Activated naive CD4-positive, alpha-beta T cell treated with anti-CD3 and anti-CD28 coated beads for 36 hours (primary cell): Measurements from ENCODE around the gene SPNS3. TPM values are rescaled to one million over a fixed set of nuclear protein-coding genes. Genes with fewer than 3 reads are reported as not detected.

ENCODE experiments used
- CTCF ChIA-PET: fragments of 350-600 bp; sonication (Branson Sonifier 250); formaldehyde crosslinking; loops from one replicate; lab custom pipeline; 2021; ENCODE audit warnings: antibody characterized with exemption; lab: Charles Lee
- DNase-seq: peaks from one replicate; pipeline ENCODE4 v3.0.0-alpha.2; 2020
- H3K27ac Mint-ChIP-seq: one replicate; pipeline ENCODE4 v1.8.0; 2021; ENCODE audit warnings: mild to moderate bottlenecking, mixed read lengths
- H3K27me3 Mint-ChIP-seq: one replicate; pipeline ENCODE4 v1.8.0; 2021; ENCODE audit warnings: low read depth, mixed read lengths
- H3K36me3 Mint-ChIP-seq: one replicate; pipeline ENCODE4 v1.8.0; 2021; ENCODE audit warnings: low read depth, mixed read lengths
- H3K4me1 Mint-ChIP-seq: one replicate; pipeline ENCODE4 v1.8.0; 2021; ENCODE audit warnings: low read depth, mixed read lengths
- H3K4me3 Mint-ChIP-seq: one replicate; pipeline ENCODE4 v1.8.0; 2021; ENCODE audit warnings: mild to moderate bottlenecking, moderate library complexity, mixed read lengths
- H3K9me3 Mint-ChIP-seq: one replicate; pipeline ENCODE4 v1.8.0; 2021; ENCODE audit warnings: mixed read lengths
- intact Hi-C: fragments of 100-400 bp; cut with micrococcal nuclease; formaldehyde crosslinking; loops from one replicate; pipeline ENCODE4 v1.15.1; 2023
- total RNA-seq, 2 experiments: library from RNA; stranded (reverse); gene quantifications; one replicate each; pipeline ENCODE4 v1.2.3, GENCODE V29; 2021

SPNS3 gene
- total RNA-seq, 2 experiments from 2014 or later, result 17.7 to 20.4 TPM

DNA sequence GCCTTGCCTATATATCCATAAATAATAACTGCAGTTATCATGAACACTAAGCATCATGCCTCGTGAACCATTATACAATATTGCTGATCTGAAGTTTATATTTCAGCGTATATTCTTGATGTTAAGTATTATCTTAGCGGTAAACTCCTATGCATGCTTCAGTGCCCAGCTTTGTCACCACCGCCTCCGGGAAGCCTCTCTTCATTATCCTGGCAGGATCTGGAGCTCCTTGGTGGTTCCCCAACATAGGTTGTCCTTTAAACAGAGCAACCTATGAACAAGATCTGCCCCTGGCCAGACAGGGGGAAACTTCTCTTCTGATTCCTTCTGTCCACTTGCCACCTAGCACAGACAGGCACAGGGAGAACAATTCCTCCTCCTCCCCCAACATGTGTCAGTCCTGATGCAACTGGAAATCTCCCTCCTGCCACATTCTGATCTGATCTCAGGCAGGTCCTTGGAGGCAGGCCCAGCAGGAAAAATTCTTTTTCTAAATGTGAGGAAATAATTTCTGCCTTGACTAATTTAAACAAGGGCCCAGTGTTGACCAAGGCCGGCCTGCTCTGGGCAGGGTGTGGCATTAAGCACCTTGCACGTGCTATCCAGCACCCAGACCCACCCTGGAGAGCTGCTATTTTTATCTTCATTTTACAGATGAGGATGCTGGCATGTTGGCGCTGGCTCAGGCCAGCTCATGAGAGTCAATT, 87.3 kb downstream of the SPNS3 start:
- Mint-ChIP-seq H3K36me3 (no peaks in the 10 kb centered on the region), H3K27me3 (no peaks in the 10 kb centered on the region), H3K4me3 (no peak overlapping the region), H3K4me1 (no peaks in the 10 kb centered on the region), H3K9me3 (no peaks in the 10 kb centered on the region), H3K27ac (no peak overlapping the region)
- intact Hi-C loops, result no loop called here
- DNase-seq, result no peak
- CTCF ChIA-PET, result interaction anchor here (0.7 to 1.5 kb wide), 2 partner anchors 44 to 121 kb away, joined by 3 to 4 read pairs; no protein-coding TSS in a partner anchor

DNA sequence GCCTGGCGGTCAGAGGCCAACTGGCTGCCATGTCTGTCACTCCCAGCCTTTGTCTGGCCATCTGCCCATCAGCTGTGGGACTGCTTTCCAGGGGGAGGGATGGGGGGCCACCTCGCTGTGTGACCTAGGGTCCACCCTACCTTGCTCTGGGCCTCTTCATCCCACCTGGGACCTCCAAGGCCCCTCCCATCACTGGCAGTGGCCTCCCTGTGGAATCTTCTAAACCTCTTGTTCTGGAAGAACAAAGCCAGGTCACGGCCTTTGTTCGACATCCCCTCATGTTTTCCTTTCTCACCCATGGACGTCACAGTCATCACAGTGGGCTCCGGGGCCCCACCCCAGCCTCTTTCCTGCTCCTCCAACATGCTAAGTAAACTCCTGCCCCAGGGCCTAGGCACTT, 88.9 kb downstream of the SPNS3 start:
- Mint-ChIP-seq H3K4me3 (no peak overlapping the region), H3K27me3 (no peaks in the 10 kb centered on the region), H3K36me3 (no peaks in the 10 kb centered on the region), H3K4me1 (no peaks in the 10 kb centered on the region), H3K27ac (no peak overlapping the region), H3K9me3 (no peaks in the 10 kb centered on the region)
- no peak for DNase-seq
- CTCF ChIA-PET, result no interaction called here
- intact Hi-C loops, result no loop called here

DNA sequence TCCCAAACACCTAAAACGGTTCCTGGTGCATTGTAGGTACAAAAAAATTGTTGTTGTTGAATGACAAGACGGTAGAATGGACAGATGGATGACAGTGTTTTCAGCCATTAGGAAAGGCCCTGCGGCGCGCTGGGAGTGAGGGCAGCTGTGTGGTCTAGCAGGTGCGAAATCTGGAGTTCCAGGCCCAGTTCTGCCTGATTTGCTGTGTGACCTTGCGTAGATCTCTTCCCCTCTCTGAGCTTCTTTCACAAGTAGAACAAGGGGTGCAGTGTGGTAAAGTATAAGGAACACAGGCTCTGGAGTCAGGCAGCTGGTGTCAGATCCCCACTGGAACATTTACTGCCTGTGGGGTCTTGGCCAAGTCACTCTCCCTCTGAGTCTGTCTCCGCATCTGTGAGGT, 90.2 kb downstream of the SPNS3 start:
- Mint-ChIP-seq H3K4me1 (no peaks in the 10 kb centered on the region), H3K4me3 (no peak overlapping the region), H3K27me3 (no peaks in the 10 kb centered on the region), H3K36me3 (no peaks in the 10 kb centered on the region), H3K9me3 (no peaks in the 10 kb centered on the region), H3K27ac (no peak overlapping the region)
- CTCF ChIA-PET, result no interaction called here
- DNase-seq, result no peak
- intact Hi-C loops, result no loop called here

DNA sequence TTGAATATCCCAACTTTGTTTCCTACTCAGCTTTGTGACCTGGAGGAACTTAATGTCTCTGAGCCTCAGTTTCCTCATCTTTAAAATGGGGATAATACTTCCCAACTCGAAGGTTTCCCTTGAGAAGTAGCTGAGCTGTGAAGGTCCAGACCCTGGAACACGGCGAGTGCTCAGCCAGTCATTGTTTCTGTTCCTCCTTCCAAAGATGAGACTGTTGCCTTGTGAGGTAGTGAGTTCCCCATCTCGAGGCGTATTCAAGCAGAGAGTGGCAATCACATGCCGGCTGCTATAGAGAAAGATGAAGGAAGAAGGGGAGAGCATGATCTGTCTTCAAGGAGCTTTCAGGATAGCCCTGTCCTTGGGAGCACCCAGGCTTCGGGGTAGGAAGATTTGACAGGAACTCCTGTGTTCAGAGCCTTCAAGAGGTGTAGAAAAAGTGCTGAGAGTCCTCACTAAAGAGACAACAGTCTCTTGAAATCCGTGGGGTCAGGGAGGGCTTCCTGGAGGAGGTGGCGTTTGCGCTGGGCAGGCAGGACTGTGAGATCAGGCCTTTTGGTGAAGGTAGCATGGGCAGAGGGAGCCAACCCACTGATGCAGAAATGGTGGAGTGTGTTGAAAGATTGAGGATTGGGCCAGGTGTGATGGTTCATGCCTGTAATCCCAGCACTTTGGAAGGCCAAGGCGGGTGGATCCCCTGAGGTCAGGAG, 92.1 kb downstream of the SPNS3 start:
- no peak for DNase-seq
- H3K4me1 Mint-ChIP-seq, result no peaks in the 10 kb centered on the region
- H3K27ac Mint-ChIP-seq, result no peak overlapping the region
- no peaks in the 10 kb centered on the region for H3K27me3 Mint-ChIP-seq
- intact Hi-C loops, result no loop called here
- no peak overlapping the region for H3K4me3 Mint-ChIP-seq
- H3K36me3 Mint-ChIP-seq, result no peaks in the 10 kb centered on the region
- CTCF ChIA-PET, result no interaction called here
- H3K9me3 Mint-ChIP-seq, result no peaks in the 10 kb centered on the region

DNA sequence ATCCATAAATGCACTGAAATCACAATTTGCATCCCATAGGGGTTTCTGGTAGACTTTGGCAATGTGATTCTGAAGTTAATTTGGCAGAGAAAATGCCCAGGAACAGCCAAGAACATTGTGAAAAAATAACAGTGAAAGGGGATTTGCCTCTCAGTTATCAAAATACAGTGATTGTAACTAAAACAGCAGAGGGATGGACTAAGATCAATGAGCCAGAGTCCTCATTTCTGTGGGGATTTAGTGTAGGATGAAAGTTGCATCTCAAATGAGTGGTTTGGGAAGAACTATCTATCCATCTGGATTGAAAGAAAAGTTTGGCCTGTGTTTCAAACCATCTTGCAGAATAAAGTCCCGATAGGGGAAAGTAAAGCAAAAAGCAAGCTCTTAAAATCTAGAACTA, 93.4 kb downstream of the SPNS3 start:
- Mint-ChIP-seq H3K4me3 (no peak overlapping the region), H3K9me3 (no peaks in the 10 kb centered on the region), H3K4me1 (no peaks in the 10 kb centered on the region), H3K36me3 (no peaks in the 10 kb centered on the region), H3K27ac (no peak overlapping the region), H3K27me3 (peaks cover 3% of the 10 kb centered on the region)
- CTCF ChIA-PET, result interaction anchor here (0.6 kb wide), 1 partner anchor 26 kb away, joined by 3 read pairs; no protein-coding TSS in a partner anchor
- DNase-seq, result no peak
- intact Hi-C loops, result no loop called here

DNA sequence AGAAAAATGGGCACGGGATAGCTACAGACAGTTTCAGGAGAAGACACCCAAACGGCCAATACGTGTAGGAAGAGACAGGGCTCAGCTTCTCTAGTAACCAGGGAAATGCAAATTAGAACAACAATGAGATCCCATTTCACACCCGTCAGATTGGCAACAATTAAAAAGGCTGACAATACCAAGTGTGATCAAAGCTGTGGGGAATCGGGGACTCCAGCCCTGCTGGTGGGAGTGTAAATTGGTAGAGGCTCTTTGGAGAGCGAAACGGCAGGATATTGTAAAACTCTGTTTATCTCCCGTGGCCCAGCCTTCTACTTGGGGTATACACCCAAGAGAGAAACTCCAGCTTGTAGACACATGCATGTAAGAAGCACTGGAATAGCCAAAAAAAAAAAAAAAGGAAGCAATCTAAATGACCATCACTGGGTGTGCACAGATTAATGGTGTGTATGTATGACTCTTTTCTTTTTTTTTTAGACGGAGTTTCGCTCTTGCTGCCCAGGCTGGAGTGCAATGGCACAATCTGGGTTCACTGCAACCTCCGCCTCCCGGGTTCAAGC, 93.9 kb downstream of the SPNS3 start:
- Mint-ChIP-seq H3K27me3 (peaks cover 4% of the 10 kb centered on the region), H3K36me3 (no peaks in the 10 kb centered on the region), H3K9me3 (no peaks in the 10 kb centered on the region), H3K4me1 (no peaks in the 10 kb centered on the region), H3K27ac (no peak overlapping the region), H3K4me3 (no peak overlapping the region)
- intact Hi-C loops, result no loop called here
- DNase-seq, result no peak
- CTCF ChIA-PET, result no interaction called here

DNA sequence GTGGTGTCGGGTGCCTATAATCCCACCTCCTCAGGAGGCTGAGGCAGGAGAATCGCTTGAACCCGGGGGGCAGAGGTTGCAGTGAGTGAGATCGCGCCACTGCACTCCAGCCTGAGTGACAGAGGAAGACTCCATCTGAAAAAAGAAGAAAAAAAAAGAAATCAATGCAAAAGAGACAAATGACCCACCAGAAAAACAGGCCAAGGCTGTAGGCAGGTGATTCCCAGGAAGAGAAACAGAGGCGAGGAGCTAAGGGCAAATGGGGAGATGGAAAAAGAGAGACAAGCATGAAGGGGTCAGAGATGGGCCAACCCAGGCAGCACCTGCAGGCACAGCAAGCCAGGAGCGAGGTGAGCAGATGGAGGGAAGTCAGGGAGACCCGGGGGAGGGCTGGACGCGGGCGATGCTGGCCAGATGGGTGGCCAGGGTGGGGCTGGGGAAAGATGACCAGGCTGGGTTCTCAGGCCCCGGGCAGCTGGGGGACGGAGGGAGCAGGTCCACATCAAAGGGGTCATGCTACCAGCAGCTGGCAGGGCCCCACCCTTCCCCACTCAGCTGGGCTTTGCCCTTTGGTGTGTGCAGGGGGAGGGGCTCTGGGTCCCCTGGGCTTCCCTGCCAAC, 95.9 kb downstream of the SPNS3 start:
- Mint-ChIP-seq H3K4me3 (no peak overlapping the region), H3K27me3 (peaks cover 7% of the 10 kb centered on the region), H3K36me3 (no peaks in the 10 kb centered on the region), H3K9me3 (no peaks in the 10 kb centered on the region), H3K4me1 (peaks cover 2% of the 10 kb centered on the region), H3K27ac (no peak overlapping the region)
- CTCF ChIA-PET, result interaction anchor here (0.6 kb wide), 1 partner anchor 21 kb away, joined by 3 read pairs; no protein-coding TSS in a partner anchor
- DNase-seq, result no peak
- intact Hi-C loops, result no loop called here

DNA sequence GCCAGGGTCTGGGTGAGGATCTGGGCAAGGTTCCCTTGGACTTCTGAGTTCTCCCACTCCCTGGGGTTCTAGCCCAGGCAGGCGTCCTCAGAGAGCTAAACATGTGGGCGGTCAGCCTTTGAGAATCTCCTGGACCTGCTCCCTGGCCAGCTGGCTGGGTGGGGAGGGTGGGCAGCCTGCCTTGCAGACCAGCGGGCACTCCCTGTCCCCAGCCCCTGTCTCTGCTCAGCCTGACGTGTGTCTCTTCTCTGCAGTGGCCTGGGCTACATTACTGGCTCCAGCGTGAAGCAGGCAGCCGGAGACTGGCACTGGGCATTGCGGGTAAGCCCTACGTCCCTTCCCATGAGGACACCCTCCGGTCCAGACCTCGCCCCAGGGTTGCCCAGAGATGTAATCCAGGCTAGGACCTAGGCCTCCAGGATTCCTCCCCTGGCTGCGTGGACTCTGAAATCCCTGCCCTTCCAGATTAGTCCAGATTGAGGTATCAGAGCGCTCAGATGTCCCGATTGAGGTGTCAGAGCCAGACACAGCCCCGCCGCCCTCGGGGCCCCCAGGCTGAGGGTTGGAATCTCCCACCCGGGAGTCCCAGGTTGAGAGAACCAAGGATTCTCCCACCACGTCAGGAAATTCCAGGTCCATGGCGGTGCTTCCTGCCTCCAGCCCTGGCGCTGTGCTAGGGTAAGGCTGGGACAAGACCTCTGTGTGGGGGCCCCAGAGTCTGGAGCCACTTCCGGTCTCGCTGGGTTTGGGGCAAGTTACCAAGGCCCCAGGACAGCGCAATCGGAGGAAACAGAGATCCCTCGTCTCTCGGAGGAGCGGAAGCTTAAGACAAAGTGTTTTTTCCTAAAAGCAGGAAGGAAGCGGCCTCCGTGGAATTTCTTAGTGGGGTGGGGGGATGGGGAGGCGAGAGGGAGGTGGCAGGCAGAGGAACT, 97.3 kb downstream of the SPNS3 start:
- intact Hi-C loops, result no loop called here
- H3K9me3 Mint-ChIP-seq, result no peaks in the 10 kb centered on the region

DNA sequence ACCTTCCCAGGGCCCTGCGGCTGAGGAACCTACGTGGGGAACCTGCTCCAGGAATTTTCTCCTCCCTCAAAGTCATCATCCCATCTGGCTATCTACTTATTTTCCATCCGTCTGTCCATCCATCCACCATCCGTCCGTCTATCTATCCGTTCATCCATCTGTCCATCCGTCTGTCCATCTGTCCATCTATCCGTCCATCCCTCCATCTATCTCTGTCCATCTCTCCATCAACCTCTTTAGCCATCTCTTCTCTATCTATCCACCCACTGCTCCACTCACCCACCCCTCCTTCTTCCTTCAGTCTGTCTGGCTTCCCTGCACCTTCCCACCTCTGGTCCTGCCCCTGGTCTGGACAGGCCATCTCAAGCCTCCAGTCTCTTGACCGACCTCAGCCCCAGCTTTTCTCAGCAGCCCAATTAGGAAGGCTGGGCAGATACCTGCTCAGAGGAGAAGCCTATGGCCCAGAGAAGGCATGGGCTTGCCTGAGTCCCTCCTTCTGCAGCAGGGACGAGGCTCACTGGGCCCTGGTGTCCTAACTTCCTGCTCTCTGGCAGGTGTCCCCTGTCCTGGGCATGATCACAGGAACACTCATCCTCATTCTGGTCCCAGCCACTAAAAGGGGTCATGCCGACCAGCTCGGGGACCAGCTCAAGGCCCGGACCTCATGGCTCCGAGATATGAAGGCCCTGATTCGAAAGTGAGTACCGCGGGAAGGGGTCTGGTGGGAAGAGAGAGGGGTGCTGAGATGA, 98.4 kb downstream of the SPNS3 start:
- H3K27me3 Mint-ChIP-seq, result peaks cover 7% of the 10 kb centered on the region
- intact Hi-C loops, result no loop called here
- H3K27ac Mint-ChIP-seq, result no peak overlapping the region
- H3K36me3 Mint-ChIP-seq, result no peaks in the 10 kb centered on the region
- peaks cover 2% of the 10 kb centered on the region for H3K4me1 Mint-ChIP-seq
- H3K4me3 Mint-ChIP-seq, result no peak overlapping the region
- no peak for DNase-seq
- CTCF ChIA-PET, result interaction anchor here (0.5 kb wide), 1 partner anchor 317 kb away, joined by 7 read pairs; no protein-coding TSS in a partner anchor
- no peaks in the 10 kb centered on the region for H3K9me3 Mint-ChIP-seq

More for the DNA sequence above, 97.3 kb downstream of the SPNS3 start:
- Mint-ChIP-seq H3K36me3 (no peaks in the 10 kb centered on the region), H3K4me3 (no peak overlapping the region), H3K4me1 (peaks cover 2% of the 10 kb centered on the region), H3K27ac (no peak overlapping the region), H3K27me3 (peaks cover 7% of the 10 kb centered on the region)
- CTCF ChIA-PET, result no interaction called here
- DNase-seq, result no peak

DNA sequence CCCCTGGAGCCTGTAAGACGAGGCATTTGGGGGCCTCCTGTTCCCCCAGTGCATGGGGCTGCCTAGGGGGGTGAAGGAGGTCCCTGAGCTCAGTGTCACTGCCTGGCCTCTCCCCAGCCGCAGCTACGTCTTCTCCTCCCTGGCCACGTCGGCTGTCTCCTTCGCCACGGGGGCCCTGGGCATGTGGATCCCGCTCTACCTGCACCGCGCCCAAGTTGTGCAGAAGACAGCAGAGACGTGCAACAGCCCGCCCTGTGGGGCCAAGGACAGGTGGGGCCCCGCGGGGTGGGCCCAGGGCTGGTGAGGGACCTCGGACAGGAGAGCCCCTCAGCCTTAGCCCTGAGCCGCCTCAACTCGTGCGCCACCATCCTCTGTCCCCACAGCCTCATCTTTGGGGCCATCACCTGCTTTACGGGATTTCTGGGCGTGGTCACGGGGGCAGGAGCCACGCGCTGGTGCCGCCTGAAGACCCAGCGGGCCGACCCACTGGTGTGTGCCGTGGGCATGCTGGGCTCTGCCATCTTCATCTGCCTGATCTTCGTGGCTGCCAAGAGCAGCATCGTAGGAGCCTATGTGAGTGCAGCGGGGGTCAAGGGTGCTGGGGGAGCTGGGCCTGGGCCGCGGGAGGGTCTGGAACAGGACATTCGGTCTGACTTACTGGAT, 99.3 kb downstream of the SPNS3 start:
- H3K27me3 Mint-ChIP-seq, result peaks cover 7% of the 10 kb centered on the region
- no peak overlapping the region for H3K27ac Mint-ChIP-seq
- CTCF ChIA-PET, result interaction anchor here (0.5 kb wide), 1 partner anchor 318 kb away, joined by 7 read pairs; no protein-coding TSS in a partner anchor

More for the DNA sequence above, 99.3 kb downstream of the SPNS3 start:
- Mint-ChIP-seq H3K36me3 (no peaks in the 10 kb centered on the region), H3K4me3 (no peak overlapping the region), H3K4me1 (peaks cover 2% of the 10 kb centered on the region), H3K9me3 (no peaks in the 10 kb centered on the region)
- intact Hi-C loops, result no loop called here
- no peak for DNase-seq
